GM23338 (cell line): ENCODE results near the gene DNAAF5. TPM values are rescaled to one million over a fixed set of nuclear protein-coding genes. Genes with fewer than 3 reads are reported as not detected.

Experiments used
- ATAC-seq: fragments of 200-7000 bp; cut with Tn5 transposase; 3 replicates; pipeline ENCODE4 v1.9.1; 2020
- DNase-seq: peaks from one replicate; pipeline ENCODE4 v3.0.0-alpha.2; 2015; ENCODE audit warnings: low spot score
- H2AFZ ChIP-seq: fragments of 200-600 bp; sonication (generic); 2 replicates; pipeline ENCODE4 v1.8.0; 2016; ENCODE audit warnings: antibody characterized with exemption, mild to moderate bottlenecking, moderate library complexity
- H3F3A ChIP-seq: fragments of 200-600 bp; sonication (generic); replicated peaks from 2 replicates; pipeline ENCODE4 v1.8.0; 2017; ENCODE audit warnings: antibody characterized with exemption, mixed run types, low read depth
- H3K27ac ChIP-seq: fragments of 200-600 bp; sonication (generic); 2 replicates; pipeline ENCODE4 v1.6.1; 2016; ENCODE audit warnings: low read depth
- H3K27me3 ChIP-seq: fragments of 200-600 bp; sonication (generic); 2 replicates; pipeline ENCODE4 v1.8.0; 2016; ENCODE audit warnings: mild to moderate bottlenecking, mixed run types, moderate library complexity; ENCODE audit not compliant: insufficient read depth
- H3K36me3 ChIP-seq: fragments of 200-600 bp; sonication (generic); 2 replicates; pipeline ENCODE4 v1.8.0; 2016; ENCODE audit warnings: mild to moderate bottlenecking; ENCODE audit not compliant: insufficient read depth
- H3K4me1 ChIP-seq: fragments of 200-600 bp; sonication (generic); 2 replicates; pipeline ENCODE4 v1.8.0; 2016; ENCODE audit warnings: mild to moderate bottlenecking, moderate library complexity; ENCODE audit not compliant: insufficient read depth
- H3K4me2 ChIP-seq: fragments of 200-600 bp; sonication (generic); 2 replicates; pipeline ENCODE4 v1.7.1; 2017; ENCODE audit warnings: mixed run types
- H3K4me3 ChIP-seq: fragments of 200-600 bp; sonication (generic); 2 replicates; pipeline ENCODE4 v1.6.1; 2016; ENCODE audit warnings: mixed run types
- H3K79me2 ChIP-seq: fragments of 200-600 bp; sonication (generic); replicated peaks from 2 replicates; pipeline ENCODE4 v1.8.0; 2017; ENCODE audit warnings: mild to moderate bottlenecking; ENCODE audit not compliant: insufficient read depth
- H3K9me2 ChIP-seq: fragments of 200-600 bp; sonication (generic); 2 replicates; pipeline ENCODE4 v1.8.0; 2017; ENCODE audit not compliant: insufficient read depth
- H4K20me1 ChIP-seq: fragments of 200-600 bp; sonication (generic); replicated peaks from 2 replicates; pipeline ENCODE4 v1.8.0; 2017; ENCODE audit warnings: mild to moderate bottlenecking; ENCODE audit not compliant: insufficient read depth
- H3K27ac Mint-ChIP-seq: 2 replicates; pipeline ENCODE4 v1.8.0; 2020; ENCODE audit warnings: inconsistent platforms, mild to moderate bottlenecking, moderate library complexity, mixed read lengths
- H3K27me3 Mint-ChIP-seq: 3 replicates; pipeline ENCODE4 v1.8.0; 2022; ENCODE audit warnings: low read depth, mild to moderate bottlenecking, moderate library complexity, mixed read lengths, inconsistent platforms; ENCODE audit not compliant: insufficient read depth, poor library complexity
- H3K36me3 Mint-ChIP-seq: 3 replicates; pipeline ENCODE4 v1.8.0; 2021; ENCODE audit warnings: low read depth, mild to moderate bottlenecking, inconsistent platforms, moderate library complexity, mixed read lengths
- H3K4me1 Mint-ChIP-seq: 3 replicates; pipeline ENCODE4 v1.8.0; 2020; ENCODE audit warnings: mild to moderate bottlenecking, inconsistent platforms, mixed read lengths
- H3K4me3 Mint-ChIP-seq: 3 replicates; pipeline ENCODE4 v1.8.0; 2021; ENCODE audit warnings: moderate library complexity, mild to moderate bottlenecking, inconsistent platforms, mixed read lengths
- H3K9me3 Mint-ChIP-seq: 3 replicates; pipeline ENCODE4 v1.8.0; 2020; ENCODE audit warnings: moderate library complexity, mild to moderate bottlenecking, inconsistent platforms, mixed read lengths
- EZH2 ChIP-seq: fragments of 200-600 bp; sonication (generic); IDR thresholded peaks from one replicate; pipeline ENCODE4 v1.8.0; 2017; ENCODE audit warnings: antibody characterized with exemption, mild to moderate bottlenecking, low read depth; ENCODE audit not compliant: unreplicated experiment
- EZH2phosphoT487 ChIP-seq: fragments of 200-600 bp; sonication (generic); IDR thresholded peaks from one replicate; pipeline ENCODE4 v1.8.1; 2018; ENCODE audit warnings: antibody characterized with exemption; ENCODE audit not compliant: unreplicated experiment
- NANOG ChIP-seq: IDR thresholded peaks from 2 replicates; pipeline ENCODE4 v1.6.1; 2016; ENCODE audit warnings: antibody characterized with exemption, borderline replicate concordance
- POLR2AphosphoS5 ChIP-seq: IDR thresholded peaks from 2 replicates; pipeline ENCODE4 v1.6.1; 2016; ENCODE audit warnings: antibody characterized with exemption, low read depth
- STAT1 ChIP-seq: IDR thresholded peaks from one replicate; pipeline ENCODE4 v1.6.1; 2016; ENCODE audit warnings: antibody characterized with exemption; ENCODE audit not compliant: unreplicated experiment
- polyA plus RNA-seq: library from polyadenylated mRNA; unstranded; fragments of >200 nt; fragmentation: Nextera tagmentation; extraction: Ambion mirVana; gene quantifications from 2 replicates; pipeline ENCODE4 v1.2.1, GENCODE V29; 2016
- total RNA-seq: library from RNA; depleted of rRNA; stranded (reverse); fragments of >200 nt; shearing (Covaris generic); gene quantifications from 2 replicates; pipeline ENCODE4 v1.2.3, GENCODE V29; 2014
- TF ChIP-seq, protein P1 (sequence below): fragments of 250-450 bp; sonication (Bioruptor Pico); IDR thresholded peaks from 2 replicates; pipeline ENCODE4 v1.5.0; 2020; ENCODE audit warnings: mild to moderate bottlenecking, moderate library complexity
- TF ChIP-seq, protein P2 (sequence below), 2 experiments: fragments of 200-600 bp in 1 of 2; sonication (generic) in 1 of 2; conservative IDR thresholded peaks; 2 replicates each; pipeline versions ENCODE4 v1.5.1 to v1.6.1; 2016 to 2017; ENCODE audit warnings: antibody characterized with exemption in 2 of 2, low read depth in 2 of 2, mild to moderate bottlenecking in 2 of 2, moderate library complexity in 1 of 2

The DNAAF5 gene
- total and polyA plus RNA-seq, 2 experiments from 2014 or later: 20.4 to 86.7 TPM

- TF ChIP-seq, protein P1, sequence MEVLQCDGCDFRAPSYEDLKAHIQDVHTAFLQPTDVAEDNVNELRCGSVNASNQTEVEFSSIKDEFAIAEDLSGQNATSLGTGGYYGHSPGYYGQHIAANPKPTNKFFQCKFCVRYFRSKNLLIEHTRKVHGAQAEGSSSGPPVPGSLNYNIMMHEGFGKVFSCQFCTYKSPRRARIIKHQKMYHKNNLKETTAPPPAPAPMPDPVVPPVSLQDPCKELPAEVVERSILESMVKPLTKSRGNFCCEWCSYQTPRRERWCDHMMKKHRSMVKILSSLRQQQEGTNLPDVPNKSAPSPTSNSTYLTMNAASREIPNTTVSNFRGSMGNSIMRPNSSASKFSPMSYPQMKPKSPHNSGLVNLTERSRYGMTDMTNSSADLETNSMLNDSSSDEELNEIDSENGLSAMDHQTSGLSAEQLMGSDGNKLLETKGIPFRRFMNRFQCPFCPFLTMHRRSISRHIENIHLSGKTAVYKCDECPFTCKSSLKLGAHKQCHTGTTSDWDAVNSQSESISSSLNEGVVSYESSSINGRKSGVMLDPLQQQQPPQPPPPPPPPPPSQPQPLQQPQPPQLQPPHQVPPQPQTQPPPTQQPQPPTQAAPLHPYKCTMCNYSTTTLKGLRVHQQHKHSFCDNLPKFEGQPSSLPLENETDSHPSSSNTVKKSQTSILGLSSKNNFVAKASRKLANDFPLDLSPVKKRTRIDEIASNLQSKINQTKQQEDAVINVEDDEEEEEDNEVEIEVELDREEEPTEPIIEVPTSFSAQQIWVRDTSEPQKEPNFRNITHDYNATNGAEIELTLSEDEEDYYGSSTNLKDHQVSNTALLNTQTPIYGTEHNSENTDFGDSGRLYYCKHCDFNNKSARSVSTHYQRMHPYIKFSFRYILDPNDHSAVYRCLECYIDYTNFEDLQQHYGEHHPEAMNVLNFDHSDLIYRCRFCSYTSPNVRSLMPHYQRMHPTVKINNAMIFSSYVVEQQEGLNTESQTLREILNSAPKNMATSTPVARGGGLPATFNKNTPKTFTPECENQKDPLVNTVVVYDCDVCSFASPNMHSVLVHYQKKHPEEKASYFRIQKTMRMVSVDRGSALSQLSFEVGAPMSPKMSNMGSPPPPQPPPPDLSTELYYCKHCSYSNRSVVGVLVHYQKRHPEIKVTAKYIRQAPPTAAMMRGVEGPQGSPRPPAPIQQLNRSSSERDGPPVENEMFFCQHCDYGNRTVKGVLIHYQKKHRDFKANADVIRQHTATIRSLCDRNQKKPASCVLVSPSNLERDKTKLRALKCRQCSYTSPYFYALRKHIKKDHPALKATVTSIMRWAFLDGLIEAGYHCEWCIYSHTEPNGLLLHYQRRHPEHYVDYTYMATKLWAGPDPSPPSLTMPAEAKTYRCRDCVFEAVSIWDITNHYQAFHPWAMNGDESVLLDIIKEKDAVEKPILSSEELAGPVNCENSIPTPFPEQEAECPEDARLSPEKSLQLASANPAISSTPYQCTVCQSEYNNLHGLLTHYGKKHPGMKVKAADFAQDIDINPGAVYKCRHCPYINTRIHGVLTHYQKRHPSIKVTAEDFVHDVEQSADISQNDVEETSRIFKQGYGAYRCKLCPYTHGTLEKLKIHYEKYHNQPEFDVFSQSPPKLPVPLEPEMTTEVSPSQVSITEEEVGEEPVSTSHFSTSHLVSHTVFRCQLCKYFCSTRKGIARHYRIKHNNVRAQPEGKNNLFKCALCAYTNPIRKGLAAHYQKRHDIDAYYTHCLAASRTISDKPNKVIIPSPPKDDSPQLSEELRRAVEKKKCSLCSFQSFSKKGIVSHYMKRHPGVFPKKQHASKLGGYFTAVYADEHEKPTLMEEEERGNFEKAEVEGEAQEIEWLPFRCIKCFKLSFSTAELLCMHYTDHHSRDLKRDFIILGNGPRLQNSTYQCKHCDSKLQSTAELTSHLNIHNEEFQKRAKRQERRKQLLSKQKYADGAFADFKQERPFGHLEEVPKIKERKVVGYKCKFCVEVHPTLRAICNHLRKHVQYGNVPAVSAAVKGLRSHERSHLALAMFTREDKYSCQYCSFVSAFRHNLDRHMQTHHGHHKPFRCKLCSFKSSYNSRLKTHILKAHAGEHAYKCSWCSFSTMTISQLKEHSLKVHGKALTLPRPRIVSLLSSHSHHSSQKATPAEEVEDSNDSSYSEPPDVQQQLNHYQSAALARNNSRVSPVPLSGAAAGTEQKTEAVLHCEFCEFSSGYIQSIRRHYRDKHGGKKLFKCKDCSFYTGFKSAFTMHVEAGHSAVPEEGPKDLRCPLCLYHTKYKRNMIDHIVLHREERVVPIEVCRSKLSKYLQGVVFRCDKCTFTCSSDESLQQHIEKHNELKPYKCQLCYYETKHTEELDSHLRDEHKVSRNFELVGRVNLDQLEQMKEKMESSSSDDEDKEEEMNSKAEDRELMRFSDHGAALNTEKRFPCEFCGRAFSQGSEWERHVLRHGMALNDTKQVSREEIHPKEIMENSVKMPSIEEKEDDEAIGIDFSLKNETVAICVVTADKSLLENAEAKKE (CRISPR knock-in tag): no peak
Measured at GRCh38 chr7:738723-739454, 12.4 kb downstream of the DNAAF5 start (continued).

DNA sequence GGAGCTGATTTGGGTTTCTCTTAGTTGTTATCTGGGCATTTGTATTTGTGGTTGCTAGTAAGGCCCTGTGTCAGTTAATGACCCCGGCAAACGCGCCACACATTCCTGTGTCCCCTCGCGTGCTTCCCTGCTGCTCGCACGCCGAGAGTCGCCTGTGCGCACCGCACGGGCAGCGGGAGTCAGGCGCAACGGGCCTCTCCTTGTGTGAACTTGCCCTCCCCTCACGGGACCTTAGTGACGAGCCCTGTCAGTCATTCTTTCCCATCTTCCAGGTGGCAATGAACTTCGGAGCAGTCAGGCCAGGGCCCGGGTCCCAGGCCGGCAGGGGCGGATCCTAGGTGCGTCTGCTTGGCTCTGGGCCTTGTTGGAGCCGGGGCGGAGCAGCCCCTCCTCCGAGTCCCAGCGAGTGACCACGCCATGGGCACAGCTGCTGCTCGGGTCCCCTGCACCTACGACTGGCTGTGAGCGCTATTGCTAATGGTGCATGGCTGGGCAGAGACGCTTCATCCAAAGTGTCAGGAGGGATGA is 13.0 kb downstream of the DNAAF5 start:
- Histone ChIP-seq H3K36me3 (no peaks in the 10 kb centered on the region), H3K27me3 (no peaks in the 10 kb centered on the region), H3K9me2 (no peaks in the 10 kb centered on the region), H3K4me3 (no peak overlapping the region), H3K4me1 (no peaks in the 10 kb centered on the region), H3F3A (no peaks in the 10 kb centered on the region), H2AFZ (no peak overlapping the region), H3K27ac (no peak overlapping the region), H3K79me2 (peaks cover 49% of the 10 kb centered on the region), H4K20me1 (peaks cover 14% of the 10 kb centered on the region), H3K4me2 (no peak overlapping the region)
- Mint-ChIP-seq H3K4me1 (no peaks in the 10 kb centered on the region), H3K27ac (no peak overlapping the region), H3K4me3 (no peak overlapping the region), H3K9me3 (no peaks in the 10 kb centered on the region; the same call in 2 of the 3 replicates), H3K27me3 (peaks cover 3% of the 10 kb centered on the region), H3K36me3 (peaks cover 27% of the 10 kb centered on the region)
- no peak for DNase-seq
- no peak for ATAC-seq
- no peak for TF ChIP-seq EZH2phosphoT487
- TF ChIP-seq STAT1: no peak
- no peak for TF ChIP-seq EZH2
- no peak for TF ChIP-seq NANOG
- TF ChIP-seq POLR2AphosphoS5: no peak
- TF ChIP-seq, protein P2, sequence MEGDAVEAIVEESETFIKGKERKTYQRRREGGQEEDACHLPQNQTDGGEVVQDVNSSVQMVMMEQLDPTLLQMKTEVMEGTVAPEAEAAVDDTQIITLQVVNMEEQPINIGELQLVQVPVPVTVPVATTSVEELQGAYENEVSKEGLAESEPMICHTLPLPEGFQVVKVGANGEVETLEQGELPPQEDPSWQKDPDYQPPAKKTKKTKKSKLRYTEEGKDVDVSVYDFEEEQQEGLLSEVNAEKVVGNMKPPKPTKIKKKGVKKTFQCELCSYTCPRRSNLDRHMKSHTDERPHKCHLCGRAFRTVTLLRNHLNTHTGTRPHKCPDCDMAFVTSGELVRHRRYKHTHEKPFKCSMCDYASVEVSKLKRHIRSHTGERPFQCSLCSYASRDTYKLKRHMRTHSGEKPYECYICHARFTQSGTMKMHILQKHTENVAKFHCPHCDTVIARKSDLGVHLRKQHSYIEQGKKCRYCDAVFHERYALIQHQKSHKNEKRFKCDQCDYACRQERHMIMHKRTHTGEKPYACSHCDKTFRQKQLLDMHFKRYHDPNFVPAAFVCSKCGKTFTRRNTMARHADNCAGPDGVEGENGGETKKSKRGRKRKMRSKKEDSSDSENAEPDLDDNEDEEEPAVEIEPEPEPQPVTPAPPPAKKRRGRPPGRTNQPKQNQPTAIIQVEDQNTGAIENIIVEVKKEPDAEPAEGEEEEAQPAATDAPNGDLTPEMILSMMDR (conservative IDR thresholded peaks at IDR 0.05; ENCODE audit: low read depth in 2 of 2): no peak
